GM21825 (cell line): ENCODE measurements around the gene ESYT3.

ENCODE experiments used
- ATAC-seq: cut with Tn5 transposase; IDR thresholded peaks from one replicate; pipeline ENCODE4 v1.9.1; 2021; ENCODE audit warnings: mild to moderate bottlenecking, moderate library complexity; ENCODE audit not compliant: unreplicated experiment

The ESYT3 gene

GRCh38 chr3:138434276-138434874 lies at the start of gene ESYT3:
ESYT3 (plus strand) TSS chr3:138434616; CDS start chr3:138434799, 183 bp downstream.
- no peak for ATAC-seq

GRCh38 chr3:138384976-138385375 lies 49.4 kb upstream of the ESYT3 start:
- ATAC-seq = no peak

GRCh38 chr3:138389144-138389601 lies 45.2 kb upstream of the ESYT3 start:
- ATAC-seq = no peak

GRCh38 chr3:138389841-138390581 lies 44.4 kb upstream of the ESYT3 start:
- ATAC-seq = no peak

- no peak for ATAC-seq
These were observed 43.9 kb upstream of the ESYT3 start for GRCh38 chr3:138390582-138390932.

GRCh38 chr3:138394156-138394555 lies 40.3 kb upstream of the ESYT3 start:
- ATAC-seq = no peak

- no peak for ATAC-seq
These were observed 39.7 kb upstream of the ESYT3 start for GRCh38 chr3:138394686-138395085.

- ATAC-seq = no peak
These were observed 38.3 kb upstream of the ESYT3 start for GRCh38 chr3:138395865-138396751.

- ATAC-seq = no peak
These were observed 37.5 kb upstream of the ESYT3 start for GRCh38 chr3:138396752-138397410.

GRCh38 chr3:138397983-138398382 lies 36.4 kb upstream of the ESYT3 start:
- no peak for ATAC-seq

- ATAC-seq = no peak
These were observed 35.4 kb upstream of the ESYT3 start for GRCh38 chr3:138398791-138399575.

- no peak for ATAC-seq
These were observed 34.6 kb upstream of the ESYT3 start for GRCh38 chr3:138399766-138400165.

- ATAC-seq = no peak
These were observed 33.8 kb upstream of the ESYT3 start for GRCh38 chr3:138400651-138401070.

- no peak for ATAC-seq
These were observed 32.6 kb upstream of the ESYT3 start for GRCh38 chr3:138401834-138402233.

- no peak for ATAC-seq
These were observed 30.3 kb upstream of the ESYT3 start for GRCh38 chr3:138404121-138404520.

GRCh38 chr3:138405001-138405400 lies 29.4 kb upstream of the ESYT3 start:
- ATAC-seq = no peak

- ATAC-seq = no peak
These were observed 28.9 kb upstream of the ESYT3 start for GRCh38 chr3:138405486-138405885.

GRCh38 chr3:138406606-138407005 lies 27.8 kb upstream of the ESYT3 start:
- no peak for ATAC-seq

GRCh38 chr3:138407236-138407907 lies 27.0 kb upstream of the ESYT3 start:
- ATAC-seq = no peak
